Naive thymus-derived CD4-positive, alpha-beta T cell (primary cell): ENCODE results near the gene RBMS1. TPM values are rescaled to one million over a fixed set of nuclear protein-coding genes. Genes with fewer than 3 reads are reported as not detected.

ENCODE experiments used
- ATAC-seq: fragments of 150-1000 bp; cut with Tn5 transposase; 2 replicates; pipeline ENCODE4 v1.10.0; 2021; ENCODE audit warnings: mild to moderate bottlenecking, moderate library complexity
- CTCF ChIA-PET: fragments of 350-600 bp; sonication (Branson Sonifier 250); formaldehyde crosslinking; loops from one replicate; lab custom pipeline; 2021; ENCODE audit warnings: antibody characterized with exemption; lab: Charles Lee
- POLR2A ChIA-PET: fragments of 350-600 bp; sonication (Branson Sonifier 250); formaldehyde crosslinking; loops from one replicate; lab custom pipeline; 2021; ENCODE audit warnings: antibody characterized with exemption, inconsistent platforms; lab: Charles Lee
- DNase-seq, 9 donors: peaks; one replicate each; pipeline versions ENCODE4 v3.0.0 to v3.0.0-alpha.2; 2020 to 2022; ENCODE audit warnings: mixed read lengths in 1 of 9
- H3K27ac ChIP-seq: one replicate; pipeline ENCODE4 v1.7.0; 2013; ENCODE audit warnings: mild to moderate bottlenecking, low read depth, low read length, moderate library complexity
- H3K27me3 ChIP-seq, 2 donors: one replicate each; pipeline ENCODE4 v1.7.0; 2013; ENCODE audit warnings: low read length in 2 of 2, mild to moderate bottlenecking in 2 of 2, moderate library complexity in 2 of 2; ENCODE audit not compliant: control insufficient read depth in 2 of 2, insufficient read depth in 2 of 2
- H3K36me3 ChIP-seq, 3 experiments: 1 replicate in 2 of 3; 2 replicates in 1 of 3; pipeline ENCODE4 v1.7.0; 2013; ENCODE audit warnings: low read length in 3 of 3, mild to moderate bottlenecking in 3 of 3, moderate library complexity in 1 of 3; ENCODE audit not compliant: insufficient read depth in 3 of 3, control insufficient read depth in 2 of 3
- H3K4me1 ChIP-seq, 2 donors: one replicate each; pipeline ENCODE4 v1.7.0; 2013; ENCODE audit warnings: low read length in 2 of 2, mild to moderate bottlenecking in 2 of 2, moderate library complexity in 1 of 2; ENCODE audit not compliant: control insufficient read depth in 2 of 2, insufficient read depth in 2 of 2
- H3K4me3 ChIP-seq: 2 replicates; pipeline ENCODE4 v1.7.0; 2013; ENCODE audit warnings: mild to moderate bottlenecking, low read length
- H3K9me3 ChIP-seq, 3 experiments: 1 replicate in 2 of 3; 2 replicates in 1 of 3; pipeline ENCODE4 v1.7.0; 2013; ENCODE audit warnings: low read length in 3 of 3; ENCODE audit not compliant: control insufficient read depth in 2 of 3
- H3K27ac Mint-ChIP-seq, 9 donors: one replicate each; pipeline ENCODE4 v1.8.0; 2020 to 2022; ENCODE audit warnings: mixed read lengths in 9 of 9, mild to moderate bottlenecking in 8 of 9, moderate library complexity in 5 of 9, inconsistent platforms in 2 of 9
- H3K27me3 Mint-ChIP-seq, 5 donors: one replicate each; pipeline ENCODE4 v1.8.0; 2021 to 2022; ENCODE audit warnings: mixed read lengths in 5 of 5, mild to moderate bottlenecking in 1 of 5
- H3K36me3 Mint-ChIP-seq, 5 donors: one replicate each; pipeline ENCODE4 v1.8.0; 2020 to 2022; ENCODE audit warnings: mixed read lengths in 5 of 5, mild to moderate bottlenecking in 3 of 5, inconsistent platforms in 1 of 5
- H3K4me1 Mint-ChIP-seq, 7 donors: one replicate each; pipeline ENCODE4 v1.8.0; 2020 to 2022; ENCODE audit warnings: mixed read lengths in 7 of 7, mild to moderate bottlenecking in 3 of 7, inconsistent platforms in 1 of 7
- H3K4me3 Mint-ChIP-seq, 10 donors: one replicate each; pipeline ENCODE4 v1.8.0; 2020 to 2022; ENCODE audit warnings: mild to moderate bottlenecking in 10 of 10, mixed read lengths in 10 of 10, moderate library complexity in 6 of 10, inconsistent platforms in 2 of 10
- H3K9me3 Mint-ChIP-seq, 11 donors: one replicate each; pipeline ENCODE4 v1.8.0; 2020 to 2022; ENCODE audit warnings: mixed read lengths in 11 of 11, mild to moderate bottlenecking in 4 of 11, inconsistent platforms in 1 of 11, moderate library complexity in 1 of 11
- intact Hi-C, 2 donors: fragments of 100-400 bp; cut with micrococcal nuclease; formaldehyde crosslinking; loops; one replicate each; pipeline ENCODE4 v1.15.1; 2023
- polyA plus RNA-seq, 2 donors: library from polyadenylated mRNA; unstranded; fragments of 300-500 nt; fragmentation: Illumina TruSeq; gene quantifications; one replicate each; pipeline ENCODE4 v1.2.3, GENCODE V29; 2021
- total RNA-seq, 6 experiments: library from RNA in 5 of 6; stranded (reverse) in 5 of 6; gene quantifications; 1 replicate in 5 of 6; 2 replicates in 1 of 6; pipeline ENCODE4 v1.2.3 and lab custom pipeline; 2021 to 2026

The RBMS1 gene
- total and polyA plus RNA-seq, 7 experiments from 2014 or later = 74.4 to 137 (median 119) TPM

- POLR2A ChIA-PET = interaction anchor here (1.0 kb wide), 1 partner anchor 43 kb away, joined by 4 read pairs; no protein-coding TSS in a partner anchor
Observed at GRCh38 chr2:160289831-160290230, 203.8 kb downstream of the RBMS1 start.

GRCh38 chr2:160289126-160289525 lies 204.5 kb downstream of the RBMS1 start:
- DNase-seq (no peak), ATAC-seq (no peak)
- peaks cover 0 to 35% (median 15%) of the 10 kb centered on the region in 3 experiments for H3K36me3 ChIP-seq
- peak overlapping the region in 7 of 9 donors; percentile 30 to 83 (median 70) for H3K27ac Mint-ChIP-seq
- no peak overlapping the region for H3K27ac ChIP-seq
- POLR2A ChIA-PET = interaction anchor here (0.5 to 0.7 kb wide), 5 partner anchors 13 to 914 kb away, joined by 3 to 5 read pairs (median 3); no protein-coding TSS in a partner anchor
- CTCF ChIA-PET = interaction anchor here (0.5 kb wide), 1 partner anchor 16 kb away, joined by 3 read pairs; no protein-coding TSS in a partner anchor
- H3K9me3 Mint-ChIP-seq = no peaks in the 10 kb centered on the region
- H3K9me3 ChIP-seq = no peaks in the 10 kb centered on the region
- no peaks in the 10 kb centered on the region for H3K27me3 ChIP-seq
- no peaks in the 10 kb centered on the region for H3K4me1 ChIP-seq
- peaks cover 10 to 56% (median 20%) of the 10 kb centered on the region in 5 donors for H3K36me3 Mint-ChIP-seq
- intact Hi-C loops = no loop called here
- no peaks in the 10 kb centered on the region for H3K27me3 Mint-ChIP-seq
- peaks cover 9 to 51% (median 28%) of the 10 kb centered on the region in 7 donors for H3K4me1 Mint-ChIP-seq
- no peak overlapping the region for H3K4me3 Mint-ChIP-seq
- no peak overlapping the region for H3K4me3 ChIP-seq

More at GRCh38 chr2:160289831-160290230, 203.8 kb downstream of the RBMS1 start:
- Mint-ChIP-seq H3K27ac (peak overlapping the region in 7 of 9 donors; percentile 24 to 83 (median 37)), H3K4me1 (peaks cover 9 to 50% (median 23%) of the 10 kb centered on the region in 7 donors), H3K36me3 (peaks cover 5 to 56% (median 18%) of the 10 kb centered on the region in 5 donors), H3K4me3 (no peak overlapping the region), H3K27me3 (no peaks in the 10 kb centered on the region), H3K9me3 (no peaks in the 10 kb centered on the region)
- no peak overlapping the region for H3K27ac ChIP-seq
- H3K27me3 ChIP-seq = no peaks in the 10 kb centered on the region
- ATAC-seq (no peak), DNase-seq (no peak)
- no peaks in the 10 kb centered on the region for H3K9me3 ChIP-seq
- no peaks in the 10 kb centered on the region for H3K4me1 ChIP-seq
- CTCF ChIA-PET = interaction anchor here (0.6 kb wide), 1 partner anchor 17 kb away, joined by 3 read pairs; no protein-coding TSS in a partner anchor
- intact Hi-C loops = no loop called here
- H3K4me3 ChIP-seq = no peak overlapping the region
- peaks cover 0 to 28% (median 12%) of the 10 kb centered on the region in 3 experiments for H3K36me3 ChIP-seq

- H3K4me1 ChIP-seq = no peaks in the 10 kb centered on the region
- CTCF ChIA-PET = no interaction called here
- POLR2A ChIA-PET = no interaction called here
- no peak overlapping the region for H3K4me3 ChIP-seq
- Mint-ChIP-seq H3K36me3 (peaks cover 11 to 58% (median 23%) of the 10 kb centered on the region in 5 donors), H3K4me1 (peaks cover 9 to 51% (median 31%) of the 10 kb centered on the region in 7 donors), H3K27me3 (no peaks in the 10 kb centered on the region), H3K9me3 (no peaks in the 10 kb centered on the region), H3K27ac (peak overlapping the region; percentile 30 to 83 (median 69)), H3K4me3 (no peak overlapping the region)
- H3K27ac ChIP-seq = no peak overlapping the region
- H3K27me3 ChIP-seq = no peaks in the 10 kb centered on the region
- intact Hi-C loops = no loop called here
- DNase-seq (no peak), ATAC-seq (no peak)
- H3K9me3 ChIP-seq = no peaks in the 10 kb centered on the region
- peaks cover 0 to 43% (median 19%) of the 10 kb centered on the region in 3 experiments for H3K36me3 ChIP-seq
Observed at GRCh38 chr2:160288324-160288723, 205.3 kb downstream of the RBMS1 start.

GRCh38 chr2:160287476-160287875 lies 206.1 kb downstream of the RBMS1 start:
- ATAC-seq (no peak), DNase-seq (no peak)
- Mint-ChIP-seq H3K4me3 (no peak overlapping the region), H3K27me3 (no peaks in the 10 kb centered on the region), H3K27ac (no peak overlapping the region), H3K9me3 (no peaks in the 10 kb centered on the region), H3K36me3 (peaks cover 11 to 58% (median 27%) of the 10 kb centered on the region in 5 donors), H3K4me1 (peaks cover 8 to 45% (median 29%) of the 10 kb centered on the region in 7 donors)
- no peaks in the 10 kb centered on the region for H3K9me3 ChIP-seq
- ChIA-PET CTCF (no interaction called here), POLR2A (no interaction called here)
- H3K27me3 ChIP-seq = no peaks in the 10 kb centered on the region
- H3K27ac ChIP-seq = no peak overlapping the region
- H3K36me3 ChIP-seq = peaks cover 0 to 44% (median 15%) of the 10 kb centered on the region in 3 experiments
- H3K4me1 ChIP-seq = no peaks in the 10 kb centered on the region
- intact Hi-C loops = no loop called here
- H3K4me3 ChIP-seq = no peak overlapping the region

- Histone ChIP-seq H3K4me3 (no peak overlapping the region), H3K4me1 (no peaks in the 10 kb centered on the region), H3K27ac (no peak overlapping the region), H3K27me3 (no peaks in the 10 kb centered on the region), H3K9me3 (no peaks in the 10 kb centered on the region), H3K36me3 (peaks cover 0 to 43% (median 15%) of the 10 kb centered on the region in 3 experiments)
- Mint-ChIP-seq H3K27ac (peak overlapping the region in 3 of 9 donors; percentile 57 to 68 (median 65)), H3K9me3 (no peaks in the 10 kb centered on the region), H3K4me1 (peaks cover 7 to 44% (median 28%) of the 10 kb centered on the region in 7 donors), H3K4me3 (no peak overlapping the region), H3K27me3 (no peaks in the 10 kb centered on the region), H3K36me3 (peaks cover 9 to 59% (median 24%) of the 10 kb centered on the region in 5 donors)
- ChIA-PET CTCF (no interaction called here), POLR2A (no interaction called here)
- DNase-seq (no peak), ATAC-seq (no peak)
- intact Hi-C loops = no loop called here
Observed at GRCh38 chr2:160286551-160286950, 207.1 kb downstream of the RBMS1 start.

GRCh38 chr2:160283675-160284074 lies 209.9 kb downstream of the RBMS1 start:
- CTCF ChIA-PET = interaction anchor here (1.6 kb wide), 1 partner anchor 39 kb away, joined by 3 read pairs; no protein-coding TSS in a partner anchor
- Mint-ChIP-seq H3K4me3 (no peak overlapping the region), H3K27ac (peak overlapping the region in 3 of 9 donors; percentile 39 to 67 (median 54))

More at GRCh38 chr2:160283675-160284074, 209.9 kb downstream of the RBMS1 start:
- POLR2A ChIA-PET = no interaction called here
- intact Hi-C loops = loop anchor here (2.0 to 5.0 kb wide), 2 partner anchors 13 to 209 kb away; partner anchors contain the start of gene RBMS1 (in 1 of the 2)
- H3K27me3 Mint-ChIP-seq = no peaks in the 10 kb centered on the region
- no peak for DNase-seq
- H3K36me3 ChIP-seq = peaks cover 0 to 53% (median 16%) of the 10 kb centered on the region in 3 experiments
- no peak for ATAC-seq
- H3K27ac ChIP-seq = no peak overlapping the region
- peaks cover 11 to 50% (median 37%) of the 10 kb centered on the region in 7 donors for H3K4me1 Mint-ChIP-seq
- no peaks in the 10 kb centered on the region for H3K27me3 ChIP-seq
- no peak overlapping the region for H3K4me3 ChIP-seq
- peaks cover 9 to 55% (median 38%) of the 10 kb centered on the region in 5 donors for H3K36me3 Mint-ChIP-seq
- no peaks in the 10 kb centered on the region for H3K9me3 ChIP-seq
- H3K4me1 ChIP-seq = peaks cover 4 to 10% of the 10 kb centered on the region in 2 donors
- peaks cover 0 to 2% (median 0%) of the 10 kb centered on the region in 11 donors for H3K9me3 Mint-ChIP-seq
